NCI-H2107 (cell line): Measurements from ENCODE around the gene HBEGF.

Experiments
- DNase-seq: peaks from one replicate; lab custom pipeline; 2025; lab: John Stamatoyannopoulos, UW

HBEGF gene

GRCh38 chr5:140346348-140347221 is at the start of gene HBEGF:
HBEGF (minus strand) TSS chr5:140346603; CDS start chr5:140346328, 275 bp downstream.
- DNase-seq, result no peak

- no peak for DNase-seq
These were observed 47.3 kb upstream of the HBEGF start for GRCh38 chr5:140393738-140394137.

- DNase-seq, result no peak
These were observed 45.3 kb upstream of the HBEGF start for GRCh38 chr5:140391732-140392131.

GRCh38 chr5:140391312-140391711 is 44.9 kb upstream of the HBEGF start:
- no peak for DNase-seq

- DNase-seq, result no peak
These were observed 41.6 kb upstream of the HBEGF start for GRCh38 chr5:140388052-140388451.

- no peak for DNase-seq
These were observed 36.9 kb upstream of the HBEGF start for GRCh38 chr5:140383300-140383699.

GRCh38 chr5:140382866-140383265 is 36.5 kb upstream of the HBEGF start:
- DNase-seq, result no peak

- DNase-seq, result no peak
These were observed 35.6 kb upstream of the HBEGF start for GRCh38 chr5:140381972-140382371.

- DNase-seq, result no peak
These were observed 34.9 kb upstream of the HBEGF start for GRCh38 chr5:140381351-140381750.

GRCh38 chr5:140372971-140373487 is 26.6 kb upstream of the HBEGF start:
- no peak for DNase-seq

- no peak for DNase-seq
These were observed 25.2 kb upstream of the HBEGF start for GRCh38 chr5:140371356-140372151.

GRCh38 chr5:140367256-140368013 is 21.0 kb upstream of the HBEGF start:
- DNase-seq, result no peak

GRCh38 chr5:140366589-140367255 is 20.3 kb upstream of the HBEGF start:
- no peak for DNase-seq

- no peak for DNase-seq
These were observed 19.5 kb upstream of the HBEGF start for GRCh38 chr5:140365941-140366340.

GRCh38 chr5:140365282-140365681 is 18.9 kb upstream of the HBEGF start:
- no peak for DNase-seq

- DNase-seq, result no peak
These were observed 18.0 kb upstream of the HBEGF start for GRCh38 chr5:140364472-140364765.

- no peak for DNase-seq
These were observed 17.4 kb upstream of the HBEGF start for GRCh38 chr5:140363631-140364471.

- DNase-seq, result peak; percentile 8
These were observed 16.6 kb upstream of the HBEGF start for GRCh38 chr5:140362875-140363630.

- no peak for DNase-seq
These were observed 15.9 kb upstream of the HBEGF start for GRCh38 chr5:140362311-140362710.

- no peak for DNase-seq
These were observed 15.5 kb upstream of the HBEGF start for GRCh38 chr5:140361901-140362300.
